Kidney (tissue), 14 donors: Measurements from ENCODE around the gene WWC2. TPM values are rescaled to one million over a fixed set of nuclear protein-coding genes. Genes with fewer than 3 reads are reported as not detected.

Experiments
- DNase-seq, 5 donors: peaks; one replicate each; pipeline ENCODE4 v3.0.0-alpha.2; 2013 to 2020
- FAIRE-seq: peaks from 2 replicates; lab custom pipeline; 2012; peaks lifted over from hg19 to GRCh38; lab: Jason Lieb, UNC
- H3K27ac ChIP-seq, 2 donors: one replicate each; pipeline ENCODE4 v1.7.0; 2013; ENCODE audit warnings: low read depth in 2 of 2, low read length in 2 of 2, inconsistent platforms in 1 of 2
- H3K27me3 ChIP-seq: one replicate; pipeline ENCODE4 v1.7.1; 2013; ENCODE audit warnings: low read length, inconsistent platforms; ENCODE audit not compliant: control insufficient read depth, insufficient read depth
- H3K36me3 ChIP-seq, 3 donors: one replicate each; pipeline versions ENCODE4 v1.7.0 to v1.7.1; 2013; ENCODE audit warnings: low read length in 3 of 3, control low read depth in 1 of 3, inconsistent platforms in 1 of 3; ENCODE audit not compliant: insufficient read depth in 3 of 3, control insufficient read depth in 2 of 3
- H3K4me1 ChIP-seq, 3 donors: one replicate each; pipeline versions ENCODE4 v1.7.0 to v1.7.1; 2013; ENCODE audit warnings: low read length in 3 of 3, inconsistent platforms in 1 of 3, low read depth in 1 of 3; ENCODE audit not compliant: control insufficient read depth in 2 of 3, insufficient read depth in 2 of 3
- H3K4me3 ChIP-seq, 3 donors: one replicate each; pipeline versions ENCODE4 v1.7.0 to v1.8.1; 2013; ENCODE audit warnings: low read length in 3 of 3, control low read depth in 1 of 3, inconsistent platforms in 1 of 3
- H3K9ac ChIP-seq, 3 donors: one replicate each; pipeline versions ENCODE4 v1.7.0 to v1.7.1; 2013; ENCODE audit warnings: low read length in 3 of 3, control low read depth in 1 of 3, inconsistent platforms in 1 of 3
- H3K9me3 ChIP-seq, 3 donors: one replicate each; pipeline versions ENCODE4 v1.7.0 to v1.7.1; 2013; ENCODE audit warnings: low read length in 3 of 3, control low read depth in 1 of 3, inconsistent platforms in 1 of 3; ENCODE audit not compliant: control insufficient read depth in 2 of 3, insufficient read depth in 1 of 3
- intact Hi-C: fragments of 100-400 bp; cut with DNase I; formaldehyde crosslinking; loops from one replicate; pipeline ENCODE4 v1.11.1; 2022
- polyA plus RNA-seq: library from polyadenylated mRNA; stranded (reverse); fragments of 350-450 nt; fragmentation: Illumina TruSeq; extraction: RNeasy Lipid Tissue Mini Kit (QIAGEN cat#74804); gene quantifications from one replicate; pipeline ENCODE4 v1.2.3, GENCODE V29; 2014; ENCODE audit warnings: low read depth, low replicate concordance; ENCODE audit not compliant: insufficient read depth
- total RNA-seq: library from RNA; stranded (reverse); fragmentation: NEBNext Ultra II Directional; extraction: Animal tissue kit (Norgen Biotek cat#: 25700); gene quantifications from one replicate; pipeline ENCODE4 v1.2.1, GENCODE V29; 2021
- TF ChIP-seq, protein P1 (sequence below): IDR thresholded peaks from 3 replicates; pipeline ENCODE4 v1.5.1; 2012; ENCODE audit warnings: mild to moderate bottlenecking, moderate library complexity, borderline replicate concordance; ENCODE audit not compliant: insufficient read depth; ENCODE audit errors: extremely low read depth
- donor health status: control.
- donor health status: control.
- donor health status: control.
- donor health status: control.
- donor health status: control.
- donor health status: DM: yes; HTN: yes; CAD: no.
- donor health status: Normal renal cell carcinoma (clear cell type).

WWC2 gene
- total and polyA plus RNA-seq, 2 donors from 2014 or later, result 10.1 to 59.6 TPM

DNA sequence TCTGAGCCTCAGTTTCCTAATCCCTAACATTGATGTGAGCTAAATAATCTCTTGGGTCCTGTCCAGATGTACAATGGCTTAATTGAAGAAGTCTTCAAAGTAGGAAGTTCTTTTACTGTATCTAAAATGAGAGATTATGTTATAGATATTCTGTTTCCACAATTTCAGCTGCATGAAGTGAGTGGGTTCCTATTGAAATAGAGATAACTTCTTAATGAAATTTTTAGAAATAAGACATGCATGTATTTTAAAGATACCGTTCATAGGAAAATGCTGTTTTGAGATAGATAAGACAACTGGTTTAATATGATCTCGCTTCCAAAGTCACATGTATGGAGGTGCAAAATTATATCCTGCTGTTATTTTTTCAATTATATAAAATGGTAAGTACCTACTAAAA lies 149.1 kb downstream of the WWC2 start:
- H3K4me3 ChIP-seq, result no peak overlapping the region
- intact Hi-C loops, result no loop called here
- no peaks in the 10 kb centered on the region for H3K27me3 ChIP-seq
- peaks cover 0 to 4% (median 2%) of the 10 kb centered on the region in 3 donors for H3K36me3 ChIP-seq
- H3K9ac ChIP-seq, result no peak overlapping the region
- no peak overlapping the region for H3K27ac ChIP-seq
- DNase-seq (no peak), FAIRE-seq (no peak)
- H3K9me3 ChIP-seq, result no peaks in the 10 kb centered on the region
- TF ChIP-seq, protein P1, sequence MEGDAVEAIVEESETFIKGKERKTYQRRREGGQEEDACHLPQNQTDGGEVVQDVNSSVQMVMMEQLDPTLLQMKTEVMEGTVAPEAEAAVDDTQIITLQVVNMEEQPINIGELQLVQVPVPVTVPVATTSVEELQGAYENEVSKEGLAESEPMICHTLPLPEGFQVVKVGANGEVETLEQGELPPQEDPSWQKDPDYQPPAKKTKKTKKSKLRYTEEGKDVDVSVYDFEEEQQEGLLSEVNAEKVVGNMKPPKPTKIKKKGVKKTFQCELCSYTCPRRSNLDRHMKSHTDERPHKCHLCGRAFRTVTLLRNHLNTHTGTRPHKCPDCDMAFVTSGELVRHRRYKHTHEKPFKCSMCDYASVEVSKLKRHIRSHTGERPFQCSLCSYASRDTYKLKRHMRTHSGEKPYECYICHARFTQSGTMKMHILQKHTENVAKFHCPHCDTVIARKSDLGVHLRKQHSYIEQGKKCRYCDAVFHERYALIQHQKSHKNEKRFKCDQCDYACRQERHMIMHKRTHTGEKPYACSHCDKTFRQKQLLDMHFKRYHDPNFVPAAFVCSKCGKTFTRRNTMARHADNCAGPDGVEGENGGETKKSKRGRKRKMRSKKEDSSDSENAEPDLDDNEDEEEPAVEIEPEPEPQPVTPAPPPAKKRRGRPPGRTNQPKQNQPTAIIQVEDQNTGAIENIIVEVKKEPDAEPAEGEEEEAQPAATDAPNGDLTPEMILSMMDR, result no peak
- peaks cover 0 to 26% (median 4%) of the 10 kb centered on the region in 3 donors for H3K4me1 ChIP-seq

DNA sequence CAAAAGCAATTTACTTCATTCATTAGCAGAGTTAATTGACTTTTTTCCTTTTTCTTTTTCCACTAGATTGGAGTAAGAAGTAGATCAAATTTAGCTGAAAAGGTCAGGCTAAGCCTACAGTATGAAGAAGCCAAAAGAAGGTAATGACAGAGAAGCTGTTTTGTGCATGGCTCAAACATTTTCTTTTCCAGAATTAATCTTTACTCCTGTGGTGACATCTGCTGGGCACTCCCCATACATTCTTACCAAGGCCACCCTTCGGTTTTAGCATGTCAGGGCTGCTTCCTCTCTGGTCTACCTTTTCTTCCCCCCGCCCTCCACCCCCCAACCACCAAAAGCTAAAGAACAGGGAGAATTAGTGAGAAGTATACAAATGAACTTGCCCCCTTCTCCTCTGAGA lies 150.8 kb downstream of the WWC2 start:
- peaks cover 0 to 17% (median 4%) of the 10 kb centered on the region in 3 donors for H3K4me1 ChIP-seq
- no peaks in the 10 kb centered on the region for H3K9me3 ChIP-seq
- no peaks in the 10 kb centered on the region for H3K27me3 ChIP-seq
- no peak overlapping the region for H3K4me3 ChIP-seq
- peaks cover 0 to 7% (median 2%) of the 10 kb centered on the region in 3 donors for H3K36me3 ChIP-seq
- intact Hi-C loops, result no loop called here
- H3K9ac ChIP-seq, result peak overlapping the region in 1 of 3 donors; percentile 43
- no peak overlapping the region for H3K27ac ChIP-seq
- FAIRE-seq, result no peak
- DNase-seq, result peak in 3 of 5 donors; percentile 56 to 76 (median 71)
- TF ChIP-seq, protein P1, result peak; percentile 47

DNA sequence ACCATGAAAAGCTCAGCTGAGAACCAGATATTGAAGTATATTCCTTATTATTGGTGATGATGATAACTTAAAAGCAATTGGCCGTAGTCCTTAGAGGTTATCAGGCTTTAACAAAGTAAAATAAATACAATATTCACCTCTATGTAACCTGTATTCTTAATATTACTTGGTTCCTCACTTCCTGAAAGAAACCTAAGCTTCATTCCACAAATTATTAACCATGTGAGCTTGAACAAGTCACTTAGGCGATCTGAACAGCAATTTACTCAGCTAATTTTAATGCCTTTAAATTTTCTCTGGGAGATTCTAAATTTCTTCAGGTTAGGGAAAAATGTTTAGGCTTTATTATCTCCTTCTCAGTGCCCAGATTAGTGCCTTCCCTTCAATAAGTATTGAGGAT lies 151.8 kb downstream of the WWC2 start:
- peak; percentile 82 for FAIRE-seq
- Histone ChIP-seq H3K36me3 (peaks cover 0 to 7% (median 0%) of the 10 kb centered on the region in 3 donors), H3K9me3 (no peaks in the 10 kb centered on the region), H3K4me1 (peaks cover 0 to 17% (median 4%) of the 10 kb centered on the region in 3 donors), H3K9ac (no peak overlapping the region), H3K27ac (peak overlapping the region in 1 of 2 donors; percentile 2), H3K4me3 (no peak overlapping the region), H3K27me3 (no peaks in the 10 kb centered on the region)
- TF ChIP-seq, protein P1, result no peak
- no peak for DNase-seq
- intact Hi-C loops, result no loop called here

DNA sequence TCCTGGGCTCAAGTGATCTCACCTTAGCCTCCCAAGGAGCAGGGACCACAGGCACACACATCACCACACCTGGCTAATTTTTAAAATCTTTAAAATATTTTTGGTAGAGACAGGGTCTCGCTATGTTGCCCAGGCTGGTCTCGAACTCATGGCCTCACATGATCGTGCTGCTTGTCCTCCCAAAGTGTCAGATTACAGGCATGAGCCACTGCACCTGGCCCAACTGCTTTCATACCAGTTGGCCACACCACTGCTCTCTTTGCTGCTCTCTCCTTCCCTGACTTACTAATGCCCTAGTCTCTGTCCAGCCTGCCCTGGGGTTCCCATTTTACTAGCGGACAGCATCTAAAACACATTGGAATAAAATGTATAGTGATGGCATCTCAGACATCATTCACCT lies 153.9 kb downstream of the WWC2 start:
- Histone ChIP-seq H3K4me3 (no peak overlapping the region), H3K36me3 (peaks cover 0 to 7% (median 4%) of the 10 kb centered on the region in 3 donors), H3K9me3 (no peaks in the 10 kb centered on the region), H3K9ac (no peak overlapping the region), H3K4me1 (peaks cover 0 to 17% (median 4%) of the 10 kb centered on the region in 3 donors), H3K27me3 (no peaks in the 10 kb centered on the region), H3K27ac (no peak overlapping the region)
- TF ChIP-seq, protein P1, result no peak
- FAIRE-seq (no peak), DNase-seq (no peak)
- intact Hi-C loops, result no loop called here
